ENCODE measurements around the gene CTR9.

- TF ChIP-seq CTCF (IDR thresholded peaks at IDR 0.05), result no peak
- TF ChIP-seq POLR2A (IDR thresholded peaks at IDR 0.05), result no peak
These were observed 34.1 kb downstream of the CTR9 start for GRCh38 chr11:10785146-10785474.
